DOHH2 (cell line): Measurements from ENCODE around the gene NRM.

Source experiments
- EZH2phosphoT487 ChIP-seq: fragments of 200-600 bp; sonication (generic); IDR thresholded peaks from 2 replicates; pipeline ENCODE4 v1.6.1; 2017; ENCODE audit warnings: borderline replicate concordance, mild to moderate bottlenecking, antibody characterized with exemption, low read length, moderate library complexity, mixed read lengths
- TF ChIP-seq, protein P1 (sequence below): fragments of 200-600 bp; sonication (generic); IDR thresholded peaks from one replicate; pipeline ENCODE4 v1.5.1; 2014; ENCODE audit warnings: antibody characterized with exemption, mild to moderate bottlenecking, low read depth, low read length; ENCODE audit not compliant: poor library complexity, severe bottlenecking

DNA sequence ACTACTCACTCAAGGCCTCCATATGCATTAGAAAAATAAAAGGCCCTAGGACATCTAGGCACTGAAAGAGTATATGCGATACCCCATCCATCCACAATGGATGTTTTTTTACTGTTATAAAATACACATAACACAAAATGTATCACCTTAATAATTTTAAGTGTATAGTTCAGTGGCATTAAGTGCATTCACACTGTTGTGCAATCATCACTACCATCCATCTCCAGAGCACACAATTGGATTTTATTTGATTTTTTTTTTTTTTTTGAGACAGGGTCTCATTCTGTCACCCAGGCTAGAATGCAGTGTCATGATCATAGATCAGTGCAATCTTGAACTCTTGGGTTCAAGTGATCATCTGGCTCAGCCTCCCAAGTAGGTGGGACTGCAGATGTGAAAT is 23.5 kb upstream of the NRM start:
- TF ChIP-seq, protein P1, sequence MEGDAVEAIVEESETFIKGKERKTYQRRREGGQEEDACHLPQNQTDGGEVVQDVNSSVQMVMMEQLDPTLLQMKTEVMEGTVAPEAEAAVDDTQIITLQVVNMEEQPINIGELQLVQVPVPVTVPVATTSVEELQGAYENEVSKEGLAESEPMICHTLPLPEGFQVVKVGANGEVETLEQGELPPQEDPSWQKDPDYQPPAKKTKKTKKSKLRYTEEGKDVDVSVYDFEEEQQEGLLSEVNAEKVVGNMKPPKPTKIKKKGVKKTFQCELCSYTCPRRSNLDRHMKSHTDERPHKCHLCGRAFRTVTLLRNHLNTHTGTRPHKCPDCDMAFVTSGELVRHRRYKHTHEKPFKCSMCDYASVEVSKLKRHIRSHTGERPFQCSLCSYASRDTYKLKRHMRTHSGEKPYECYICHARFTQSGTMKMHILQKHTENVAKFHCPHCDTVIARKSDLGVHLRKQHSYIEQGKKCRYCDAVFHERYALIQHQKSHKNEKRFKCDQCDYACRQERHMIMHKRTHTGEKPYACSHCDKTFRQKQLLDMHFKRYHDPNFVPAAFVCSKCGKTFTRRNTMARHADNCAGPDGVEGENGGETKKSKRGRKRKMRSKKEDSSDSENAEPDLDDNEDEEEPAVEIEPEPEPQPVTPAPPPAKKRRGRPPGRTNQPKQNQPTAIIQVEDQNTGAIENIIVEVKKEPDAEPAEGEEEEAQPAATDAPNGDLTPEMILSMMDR, result no peak
- no peak for TF ChIP-seq EZH2phosphoT487
